WI38 (cell line): ENCODE measurements around the gene ETV6.

Experiments
- H3K4me3 ChIP-seq: 2 replicates; pipeline ENCODE4 v1.5.1; 2011; ENCODE audit warnings: low read depth, mild to moderate bottlenecking, control low read depth, low read length
- CTCF ChIP-seq: IDR thresholded peaks from 2 replicates; pipeline ENCODE4 v1.5.1; 2012; ENCODE audit warnings: low read depth, mild to moderate bottlenecking, control low read depth, low read length

ETV6 gene

GRCh38 chr12:11820476-11820875 is 171.0 kb downstream of the ETV6 start:
- H3K4me3 ChIP-seq, result no peak overlapping the region
- no peak for TF ChIP-seq CTCF

GRCh38 chr12:11821386-11822080 is 172.1 kb downstream of the ETV6 start:
- H3K4me3 ChIP-seq, result no peak overlapping the region
- no peak for TF ChIP-seq CTCF

- H3K4me3 ChIP-seq, result no peak overlapping the region
- TF ChIP-seq CTCF, result no peak
Observed at GRCh38 chr12:11822081-11822834, 172.8 kb downstream of the ETV6 start.

GRCh38 chr12:11823043-11823442 is 173.6 kb downstream of the ETV6 start:
- no peak overlapping the region for H3K4me3 ChIP-seq

GRCh38 chr12:11823593-11823992 is 174.1 kb downstream of the ETV6 start:
- H3K4me3 ChIP-seq, result no peak overlapping the region
- TF ChIP-seq CTCF, result no peak

More at GRCh38 chr12:11823043-11823442, 173.6 kb downstream of the ETV6 start:
- TF ChIP-seq CTCF, result no peak

GRCh38 chr12:11824069-11824468 is 174.6 kb downstream of the ETV6 start:
- no peak overlapping the region for H3K4me3 ChIP-seq
- no peak for TF ChIP-seq CTCF

- no peak overlapping the region for H3K4me3 ChIP-seq
Observed at GRCh38 chr12:11824736-11825135, 175.3 kb downstream of the ETV6 start.

More at GRCh38 chr12:11824736-11825135, 175.3 kb downstream of the ETV6 start:
- TF ChIP-seq CTCF, result no peak
